Keratinocyte (primary cell): ENCODE measurements around the gene KANSL2.

Experiments
- EZH2 ChIP-seq: IDR thresholded peaks from one replicate; pipeline ENCODE4 v1.6.1; 2012; ENCODE audit warnings: inconsistent platforms, mild to moderate bottlenecking, low read length, moderate library complexity
- TF ChIP-seq, protein P1 (sequence below), 3 experiments: IDR thresholded peaks in 1 of 3; conservative IDR thresholded peaks in 1 of 3; optimal IDR thresholded peaks in 1 of 3; 2 replicates in 2 of 3; 3 replicates in 1 of 3; pipeline versions ENCODE3 to v1.5.1; 2011; ENCODE audit warnings: low read length in 3 of 3, mild to moderate bottlenecking in 3 of 3, moderate library complexity in 2 of 3, control low read depth in 1 of 3, inconsistent platforms in 1 of 3; ENCODE audit not compliant: insufficient read depth in 2 of 3; ENCODE audit errors: extremely low read depth in 1 of 3

DNA sequence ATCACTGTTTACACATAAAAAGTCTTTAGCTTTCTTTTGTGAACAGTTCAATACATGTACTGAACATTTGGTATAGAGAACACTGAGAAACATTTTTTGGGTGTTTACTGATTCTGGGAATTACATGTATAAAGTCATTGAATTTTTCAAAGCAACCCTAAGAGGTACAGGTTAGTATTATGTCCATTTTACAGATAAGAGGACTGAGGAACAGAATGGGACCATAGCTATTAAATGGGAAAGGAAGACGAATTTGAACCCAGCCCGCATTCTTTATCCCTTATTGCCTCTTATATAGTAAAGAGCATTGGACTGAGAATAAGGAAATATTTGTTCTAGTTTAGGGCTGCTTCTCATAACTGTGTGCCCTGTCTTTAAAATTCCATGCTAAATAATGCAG is 889 bp upstream of the KANSL2 start:
- no peak for TF ChIP-seq EZH2
- TF ChIP-seq, protein P1, sequence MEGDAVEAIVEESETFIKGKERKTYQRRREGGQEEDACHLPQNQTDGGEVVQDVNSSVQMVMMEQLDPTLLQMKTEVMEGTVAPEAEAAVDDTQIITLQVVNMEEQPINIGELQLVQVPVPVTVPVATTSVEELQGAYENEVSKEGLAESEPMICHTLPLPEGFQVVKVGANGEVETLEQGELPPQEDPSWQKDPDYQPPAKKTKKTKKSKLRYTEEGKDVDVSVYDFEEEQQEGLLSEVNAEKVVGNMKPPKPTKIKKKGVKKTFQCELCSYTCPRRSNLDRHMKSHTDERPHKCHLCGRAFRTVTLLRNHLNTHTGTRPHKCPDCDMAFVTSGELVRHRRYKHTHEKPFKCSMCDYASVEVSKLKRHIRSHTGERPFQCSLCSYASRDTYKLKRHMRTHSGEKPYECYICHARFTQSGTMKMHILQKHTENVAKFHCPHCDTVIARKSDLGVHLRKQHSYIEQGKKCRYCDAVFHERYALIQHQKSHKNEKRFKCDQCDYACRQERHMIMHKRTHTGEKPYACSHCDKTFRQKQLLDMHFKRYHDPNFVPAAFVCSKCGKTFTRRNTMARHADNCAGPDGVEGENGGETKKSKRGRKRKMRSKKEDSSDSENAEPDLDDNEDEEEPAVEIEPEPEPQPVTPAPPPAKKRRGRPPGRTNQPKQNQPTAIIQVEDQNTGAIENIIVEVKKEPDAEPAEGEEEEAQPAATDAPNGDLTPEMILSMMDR (optimal IDR thresholded peaks at IDR 0.05 in 1 of 3, IDR thresholded peaks at IDR 0.05 in 1 of 3, conservative IDR thresholded peaks at IDR 0.05 in 1 of 3; ENCODE audit: extremely low read depth in 1 of 3, insufficient read depth in 2 of 3, low read length in 3 of 3), result no peak
